Mononuclear cell (primary cell): ENCODE measurements around the gene PJA2. TPM values are rescaled to one million over a fixed set of nuclear protein-coding genes. Genes with fewer than 3 reads are reported as not detected.

ENCODE experiments used
- H3K27me3 ChIP-seq: 2 replicates; pipeline ENCODE4 v1.6.0; 2011; ENCODE audit warnings: low read length, control low read depth; ENCODE audit not compliant: insufficient read depth
- H3K4me1 ChIP-seq: 2 replicates; pipeline ENCODE4 v1.5.1; 2011; ENCODE audit warnings: mild to moderate bottlenecking, low read length, control low read depth; ENCODE audit not compliant: insufficient read depth
- H3K4me3 ChIP-seq: 2 replicates; pipeline ENCODE4 v1.5.1; 2011; ENCODE audit warnings: mild to moderate bottlenecking, low read length, moderate library complexity
- H3K9me3 ChIP-seq: 2 replicates; pipeline ENCODE4 v1.5.1; 2011; ENCODE audit warnings: low read depth, mild to moderate bottlenecking, control low read depth, low read length
- total RNA-seq: library from RNA; depleted of rRNA; stranded (reverse); fragments of >200 nt; gene quantifications from one replicate; pipeline ENCODE4 v1.2.3, GENCODE V29; 2012

The PJA2 gene
- total RNA-seq, 1 donor, result 162 TPM

DNA sequence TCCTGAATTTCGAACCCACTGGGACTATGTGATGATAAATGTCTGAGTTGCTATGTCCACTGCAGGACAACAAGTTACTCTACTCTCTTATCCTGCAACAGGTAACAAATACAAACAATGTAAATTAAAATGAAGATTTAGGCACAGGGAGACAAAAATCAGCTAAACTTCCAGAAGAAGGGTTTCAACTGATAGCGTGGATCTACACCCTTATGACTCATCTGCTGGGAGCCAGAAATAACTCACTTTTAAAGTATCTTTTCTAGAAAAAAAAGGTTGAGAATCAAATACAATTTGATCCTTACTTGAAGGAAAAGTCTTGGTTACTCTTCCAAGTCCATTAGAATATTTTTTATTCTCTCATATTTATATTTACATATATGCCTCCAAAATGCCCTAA lies 21.4 kb downstream of the PJA2 start:
- H3K4me1 ChIP-seq, result peaks cover 8% of the 10 kb centered on the region
- no peaks in the 10 kb centered on the region for H3K9me3 ChIP-seq
- no peaks in the 10 kb centered on the region for H3K27me3 ChIP-seq

GRCh38 chr5:109387408-109387974 lies 22.3 kb downstream of the PJA2 start:
- Histone ChIP-seq H3K9me3 (no peaks in the 10 kb centered on the region), H3K4me3 (no peak overlapping the region), H3K4me1 (peaks cover 5% of the 10 kb centered on the region), H3K27me3 (no peaks in the 10 kb centered on the region)

More for the DNA sequence above, 21.4 kb downstream of the PJA2 start:
- no peak overlapping the region for H3K4me3 ChIP-seq

GRCh38 chr5:109378095-109378494 lies 31.7 kb downstream of the PJA2 start:
- H3K4me3 ChIP-seq, result no peak overlapping the region
- no peaks in the 10 kb centered on the region for H3K9me3 ChIP-seq
- no peaks in the 10 kb centered on the region for H3K4me1 ChIP-seq
- no peaks in the 10 kb centered on the region for H3K27me3 ChIP-seq

- H3K4me1 ChIP-seq, result no peaks in the 10 kb centered on the region
- H3K9me3 ChIP-seq, result no peaks in the 10 kb centered on the region
- no peaks in the 10 kb centered on the region for H3K27me3 ChIP-seq
- H3K4me3 ChIP-seq, result no peak overlapping the region
Measured at GRCh38 chr5:109374625-109375024, 35.1 kb downstream of the PJA2 start.

DNA sequence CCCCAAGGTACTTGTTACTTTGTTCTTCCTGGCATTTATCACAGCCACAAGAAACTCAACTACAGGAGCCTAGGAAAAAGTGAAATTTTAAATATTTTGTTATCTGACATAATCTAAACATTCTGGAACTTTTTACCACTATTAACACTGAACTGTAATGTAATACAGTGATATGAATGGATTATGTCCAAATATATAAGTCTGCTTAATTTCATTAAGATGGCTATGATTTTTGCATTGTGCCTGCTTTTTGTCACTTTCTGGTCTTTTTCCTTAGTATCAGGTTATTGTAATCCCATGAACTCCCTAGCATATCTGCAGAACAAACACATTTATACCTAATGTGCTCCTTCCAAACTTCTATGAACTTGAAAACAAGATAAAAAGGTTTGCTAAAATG lies 35.8 kb downstream of the PJA2 start:
- H3K9me3 ChIP-seq, result no peaks in the 10 kb centered on the region
- H3K4me3 ChIP-seq, result no peak overlapping the region
- no peaks in the 10 kb centered on the region for H3K27me3 ChIP-seq
- H3K4me1 ChIP-seq, result no peaks in the 10 kb centered on the region

GRCh38 chr5:109370343-109370742 lies 39.4 kb downstream of the PJA2 start:
- peaks cover 9% of the 10 kb centered on the region for H3K9me3 ChIP-seq
- no peaks in the 10 kb centered on the region for H3K4me1 ChIP-seq
- no peaks in the 10 kb centered on the region for H3K27me3 ChIP-seq
- H3K4me3 ChIP-seq, result no peak overlapping the region

DNA sequence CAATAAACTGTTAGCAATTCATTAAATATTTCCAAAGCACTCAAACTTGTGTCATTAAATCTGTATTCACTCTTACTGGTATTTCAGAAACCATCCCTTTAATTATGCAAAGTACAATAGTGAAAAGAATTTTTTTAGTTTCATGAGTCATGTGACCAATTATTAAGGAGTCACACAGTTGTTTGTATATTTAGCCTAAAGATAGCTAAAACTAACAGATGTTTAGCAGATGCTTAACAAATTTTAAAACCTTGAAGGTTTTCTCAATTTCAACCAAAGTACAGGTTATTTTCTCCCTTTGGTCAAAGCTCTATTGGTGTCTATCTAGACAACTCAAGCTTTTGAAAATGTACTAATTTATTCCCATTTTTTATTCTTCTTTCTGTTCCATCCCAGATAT lies 44.1 kb downstream of the PJA2 start:
- H3K9me3 ChIP-seq, result peaks cover 9% of the 10 kb centered on the region
- H3K27me3 ChIP-seq, result no peaks in the 10 kb centered on the region
- no peak overlapping the region for H3K4me3 ChIP-seq
- no peaks in the 10 kb centered on the region for H3K4me1 ChIP-seq

DNA sequence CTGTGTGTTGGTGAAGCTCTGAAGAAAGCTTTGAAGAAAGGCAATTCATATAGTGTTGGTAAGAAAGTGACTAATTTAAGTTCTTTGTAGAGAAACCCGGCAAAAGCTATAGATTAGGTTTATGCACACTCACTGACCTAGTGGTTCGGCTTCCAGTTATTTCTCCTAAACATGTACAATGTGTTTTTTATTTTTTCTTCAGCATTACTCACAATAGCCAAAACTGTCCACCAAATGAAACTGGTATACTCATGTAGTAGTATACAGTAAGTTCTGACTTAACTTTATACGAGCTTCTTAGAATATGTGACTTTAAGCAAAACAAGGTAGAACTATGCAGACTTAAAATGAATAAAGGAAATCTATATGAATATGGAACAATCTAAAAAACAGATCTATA lies 44.8 kb downstream of the PJA2 start:
- no peaks in the 10 kb centered on the region for H3K27me3 ChIP-seq
- peaks cover 9% of the 10 kb centered on the region for H3K9me3 ChIP-seq
- H3K4me1 ChIP-seq, result no peaks in the 10 kb centered on the region
- H3K4me3 ChIP-seq, result no peak overlapping the region

DNA sequence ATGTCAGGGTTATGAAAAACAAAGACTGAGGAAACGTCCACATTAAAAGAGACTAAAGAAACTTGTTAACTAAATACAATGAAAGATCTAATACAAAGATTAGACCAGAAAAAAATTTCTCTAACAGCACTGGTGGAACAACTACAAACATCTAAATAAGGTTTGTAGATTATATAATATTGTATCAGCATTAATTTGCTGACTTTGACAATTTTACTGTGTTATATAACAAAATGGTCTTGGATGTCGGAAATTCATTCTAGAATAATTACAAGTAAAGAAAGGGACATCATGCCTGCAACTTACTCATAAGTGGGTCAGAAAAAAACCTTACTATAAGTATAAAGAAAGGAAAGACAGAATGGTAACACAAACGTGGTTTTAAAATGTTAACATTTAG lies 50.1 kb downstream of the PJA2 start:
- no peak overlapping the region for H3K4me3 ChIP-seq
- no peaks in the 10 kb centered on the region for H3K4me1 ChIP-seq
- H3K27me3 ChIP-seq, result no peaks in the 10 kb centered on the region
- no peaks in the 10 kb centered on the region for H3K9me3 ChIP-seq

GRCh38 chr5:109357807-109358206 lies 52.0 kb downstream of the PJA2 start:
- H3K27me3 ChIP-seq, result no peaks in the 10 kb centered on the region
- H3K4me1 ChIP-seq, result no peaks in the 10 kb centered on the region
- no peaks in the 10 kb centered on the region for H3K9me3 ChIP-seq
- H3K4me3 ChIP-seq, result no peak overlapping the region

- Histone ChIP-seq H3K27me3 (no peaks in the 10 kb centered on the region), H3K4me3 (no peak overlapping the region), H3K9me3 (no peaks in the 10 kb centered on the region), H3K4me1 (no peaks in the 10 kb centered on the region)
Measured at GRCh38 chr5:109354761-109355160, 55.0 kb downstream of the PJA2 start.

- Histone ChIP-seq H3K9me3 (no peaks in the 10 kb centered on the region), H3K4me3 (no peak overlapping the region), H3K27me3 (no peaks in the 10 kb centered on the region), H3K4me1 (no peaks in the 10 kb centered on the region)
Measured at GRCh38 chr5:109351988-109352864, 57.5 kb downstream of the PJA2 start.

DNA sequence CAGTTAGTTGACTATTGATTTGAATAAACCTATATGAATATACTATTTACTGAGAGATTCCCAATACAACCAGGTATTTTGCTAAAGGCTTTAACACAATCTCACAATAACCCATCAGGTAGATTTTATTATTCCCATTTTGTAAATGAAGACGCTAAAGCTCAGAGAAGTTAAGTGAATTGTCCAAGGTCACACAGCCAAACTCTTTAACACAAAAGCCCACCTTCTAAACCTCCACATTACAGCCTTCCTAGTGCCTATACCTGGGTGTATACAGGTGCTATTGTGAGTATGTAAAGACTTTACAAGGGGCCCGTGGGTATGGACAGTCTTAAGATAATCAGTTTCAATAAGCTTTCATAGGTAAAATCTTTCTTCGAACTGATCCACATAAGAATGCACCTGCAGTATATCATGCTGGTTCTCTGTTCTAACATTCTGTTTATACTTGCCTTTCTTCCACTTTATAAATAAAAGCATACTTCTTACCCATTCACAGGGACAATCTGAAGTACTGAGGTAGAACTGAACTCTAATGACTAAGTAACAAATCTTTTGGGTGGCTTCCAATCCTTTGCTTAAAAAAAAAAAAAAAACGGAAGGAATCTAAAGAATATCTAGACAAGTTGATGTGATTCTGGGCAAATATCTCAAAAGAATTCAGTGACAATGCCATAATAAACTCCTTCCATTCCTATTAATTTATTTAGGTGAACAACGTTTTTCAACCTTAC lies 59.1 kb downstream of the PJA2 start:
- H3K27me3 ChIP-seq, result no peaks in the 10 kb centered on the region
- H3K4me1 ChIP-seq, result no peaks in the 10 kb centered on the region
- H3K9me3 ChIP-seq, result no peaks in the 10 kb centered on the region
- H3K4me3 ChIP-seq, result no peak overlapping the region

GRCh38 chr5:109349388-109349787 lies 60.4 kb downstream of the PJA2 start:
- no peaks in the 10 kb centered on the region for H3K4me1 ChIP-seq
- no peak overlapping the region for H3K4me3 ChIP-seq
- no peaks in the 10 kb centered on the region for H3K9me3 ChIP-seq
- H3K27me3 ChIP-seq, result no peaks in the 10 kb centered on the region

GRCh38 chr5:109347252-109347888 lies 62.4 kb downstream of the PJA2 start:
- Histone ChIP-seq H3K27me3 (no peaks in the 10 kb centered on the region), H3K9me3 (no peaks in the 10 kb centered on the region), H3K4me3 (no peak overlapping the region), H3K4me1 (no peaks in the 10 kb centered on the region)
